HepG2 (cell line): Measurements from ENCODE around the gene SLC5A5. TPM values are rescaled to one million over a fixed set of nuclear protein-coding genes. Genes with fewer than 3 reads are reported as not detected.

Experiments used
- FOXP4 ChIP-seq: sonication (generic); formaldehyde crosslinking; IDR thresholded peaks from 2 replicates; pipeline ENCODE4 v1.4.0; 2020; ENCODE audit warnings: missing genetic modification reagents
- REPIN1 ChIP-seq: sonication (generic); formaldehyde crosslinking; IDR thresholded peaks from 2 replicates; pipeline ENCODE4 v1.8.0; 2022; ENCODE audit warnings: missing genetic modification reagents, low read depth, mild to moderate bottlenecking, borderline replicate concordance
- TCF12 ChIP-seq, 2 experiments: fragments of 450-650 bp in 1 of 2; sonication (generic) in 1 of 2; formaldehyde crosslinking in 1 of 2; IDR thresholded peaks; 2 replicates each; pipeline versions ENCODE4 v1.6.1 to v1.8.0; 2017 to 2022; ENCODE audit warnings: antibody characterized with exemption in 1 of 2, mild to moderate bottlenecking in 1 of 2, missing genetic modification reagents in 1 of 2, moderate library complexity in 1 of 2
- TRIM24 ChIP-seq: sonication (generic); formaldehyde crosslinking; IDR thresholded peaks from 2 replicates; pipeline ENCODE4 v1.8.0; 2022; ENCODE audit warnings: mild to moderate bottlenecking, missing genetic modification reagents
- ZKSCAN5 ChIP-seq: sonication (generic); formaldehyde crosslinking; IDR thresholded peaks from 2 replicates; pipeline ENCODE4 v1.5.1; 2020; ENCODE audit warnings: mild to moderate bottlenecking, missing genetic modification reagents
- ZNF143 ChIP-seq: sonication (generic); formaldehyde crosslinking; IDR thresholded peaks from 2 replicates; pipeline ENCODE4 v1.4.0; 2020; ENCODE audit warnings: missing genetic modification reagents
- ZNF17 ChIP-seq: sonication (generic); formaldehyde crosslinking; IDR thresholded peaks from 2 replicates; pipeline ENCODE4 v1.5.0; 2020; ENCODE audit warnings: mild to moderate bottlenecking, missing genetic modification reagents
- ZNF33B ChIP-seq: sonication (generic); formaldehyde crosslinking; IDR thresholded peaks from 2 replicates; pipeline ENCODE4 v1.5.1; 2020; ENCODE audit warnings: mild to moderate bottlenecking, missing genetic modification reagents
- ZNF432 ChIP-seq: sonication (generic); formaldehyde crosslinking; IDR thresholded peaks from 2 replicates; pipeline ENCODE4 v1.5.0; 2020; ENCODE audit warnings: missing genetic modification reagents, mild to moderate bottlenecking, borderline replicate concordance
- ZNF574 ChIP-seq: sonication (generic); formaldehyde crosslinking; IDR thresholded peaks from 2 replicates; pipeline ENCODE4 v1.4.0; 2020; ENCODE audit warnings: missing genetic modification reagents
- ZNF646 ChIP-seq: sonication (generic); formaldehyde crosslinking; IDR thresholded peaks from 2 replicates; pipeline ENCODE4 v1.9.0; 2021; ENCODE audit warnings: mild to moderate bottlenecking, missing genetic modification reagents
- ZNF776 ChIP-seq: sonication (generic); formaldehyde crosslinking; IDR thresholded peaks from 2 replicates; pipeline ENCODE4 v1.4.0; 2020; ENCODE audit warnings: mild to moderate bottlenecking, missing genetic modification reagents
- polyA plus RNA-seq, 8 experiments: library from polyadenylated mRNA; depleted of rRNA in 3 of 8; stranded (reverse) in 7 of 8; unstranded in 1 of 8; fragments of >200 nt; fragmentation: Illumina TruSeq in 4 of 8; extraction: Trizol in 4 of 8; gene quantifications; 2 replicates each; pipeline versions ENCODE4 v1.2.1 to v1.2.3, GENCODE V29; 2011 to 2016; ENCODE audit warnings: low read depth in 4 of 8, missing spikeins in 1 of 8, mixed read lengths in 1 of 8; ENCODE audit not compliant: insufficient read depth in 1 of 8
- total RNA-seq, 5 experiments: library from RNA; depleted of rRNA; stranded (reverse); fragments of >200 nt; fragmentation: Illumina TruSeq; extraction: Trizol; gene quantifications; 2 replicates each; pipeline ENCODE4 v1.2.3, GENCODE V29; 2016; ENCODE audit warnings: low read depth in 1 of 5

The SLC5A5 gene
- total and polyA plus RNA-seq, 2 of the 13 experiments (the other 11 are each of a cell fraction or from before 2014, with no cell fraction given) = not detected

- TF ChIP-seq FOXP4 (CRISPR knock-in tag) = peak; percentile 45; the same call in 1 of the 2 replicates
- TF ChIP-seq REPIN1 (CRISPR knock-in tag) = no peak; the same call in 1 of the 2 replicates
- peak; percentile 79; the same call in 1 of the 2 replicates for TF ChIP-seq ZNF33B (CRISPR knock-in tag)
- TF ChIP-seq ZNF646 = no peak
- TF ChIP-seq ZNF776 (CRISPR knock-in tag) = peak; percentile 78
- no peak for TF ChIP-seq ZNF17 (CRISPR knock-in tag)
- peak; percentile 80 for TF ChIP-seq ZNF143 (CRISPR knock-in tag)
- TF ChIP-seq ZNF432 (CRISPR knock-in tag) = no peak
- no peak for TF ChIP-seq TCF12 (IDR thresholded peaks at IDR 0.05)
- TF ChIP-seq TCF12 (CRISPR knock-in tag; IDR thresholded peaks at IDR 0.05) = 0 out of 2 replicates have a peak, but pooled peaks have one; percentile 59
- no peak for TF ChIP-seq ZKSCAN5
- no peak for TF ChIP-seq TRIM24 (CRISPR knock-in tag)
- TF ChIP-seq ZNF574 (CRISPR knock-in tag) = peak; percentile 90
Observed at GRCh38 chr19:17932485-17933338, 61.0 kb downstream of the SLC5A5 start, which contains the start of gene CCDC124 (continued).
